ENCODE results near the gene SH3GL2.

DNA sequence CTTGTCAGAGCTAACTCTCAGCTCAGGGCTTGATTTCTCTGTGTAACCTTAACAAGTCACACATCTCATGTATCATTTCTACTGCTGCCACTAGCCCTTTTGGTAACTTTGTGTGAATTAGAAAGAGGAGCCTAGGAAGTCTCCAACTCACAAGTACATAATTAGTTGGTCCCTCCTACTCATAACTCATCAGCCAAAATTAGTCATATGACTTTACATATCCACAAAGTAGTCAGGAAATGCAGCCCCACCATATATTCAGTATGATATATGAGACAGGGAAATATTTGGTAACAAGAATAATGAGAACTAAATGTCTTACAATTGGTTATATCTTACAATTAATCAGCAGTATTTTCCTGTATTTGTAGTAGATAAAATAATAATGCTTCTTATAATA is 250.2 kb downstream of the SH3GL2 start:
- TF ChIP-seq, protein P1, sequence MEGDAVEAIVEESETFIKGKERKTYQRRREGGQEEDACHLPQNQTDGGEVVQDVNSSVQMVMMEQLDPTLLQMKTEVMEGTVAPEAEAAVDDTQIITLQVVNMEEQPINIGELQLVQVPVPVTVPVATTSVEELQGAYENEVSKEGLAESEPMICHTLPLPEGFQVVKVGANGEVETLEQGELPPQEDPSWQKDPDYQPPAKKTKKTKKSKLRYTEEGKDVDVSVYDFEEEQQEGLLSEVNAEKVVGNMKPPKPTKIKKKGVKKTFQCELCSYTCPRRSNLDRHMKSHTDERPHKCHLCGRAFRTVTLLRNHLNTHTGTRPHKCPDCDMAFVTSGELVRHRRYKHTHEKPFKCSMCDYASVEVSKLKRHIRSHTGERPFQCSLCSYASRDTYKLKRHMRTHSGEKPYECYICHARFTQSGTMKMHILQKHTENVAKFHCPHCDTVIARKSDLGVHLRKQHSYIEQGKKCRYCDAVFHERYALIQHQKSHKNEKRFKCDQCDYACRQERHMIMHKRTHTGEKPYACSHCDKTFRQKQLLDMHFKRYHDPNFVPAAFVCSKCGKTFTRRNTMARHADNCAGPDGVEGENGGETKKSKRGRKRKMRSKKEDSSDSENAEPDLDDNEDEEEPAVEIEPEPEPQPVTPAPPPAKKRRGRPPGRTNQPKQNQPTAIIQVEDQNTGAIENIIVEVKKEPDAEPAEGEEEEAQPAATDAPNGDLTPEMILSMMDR (IDR thresholded peaks at IDR 0.05) = no peak
- no peak for TF ChIP-seq POLR2A (IDR thresholded peaks at IDR 0.05)
